Spleen (tissue), 11 donors: ENCODE measurements around the gene SLC39A8. TPM values are rescaled to one million over a fixed set of nuclear protein-coding genes. Genes with fewer than 3 reads are reported as not detected.

Experiments
- DNase-seq: peaks from one replicate; pipeline ENCODE4 v3.0.0-alpha.2; 2020
- H3K27ac ChIP-seq, 8 donors: fragments of 200-600 bp; sonication (generic) in 7 of 8; 1 replicate in 4 of 8; 2 replicates in 4 of 8; pipeline versions ENCODE4 v1.5.0 to v1.8.0; 2016 to 2021; ENCODE audit warnings: inconsistent platforms in 4 of 8, mild to moderate bottlenecking in 4 of 8, moderate library complexity in 1 of 8
- H3K27me3 ChIP-seq, 7 donors: fragments of 200-600 bp; sonication (generic) in 6 of 7; replicated peaks in 1 of 7; 1 replicate in 4 of 7; 2 replicates in 3 of 7; pipeline versions ENCODE4 v1.5.0 to v1.8.0; 2016 to 2021; ENCODE audit warnings: inconsistent platforms in 3 of 7, mild to moderate bottlenecking in 1 of 7
- H3K36me3 ChIP-seq, 6 donors: fragments of 200-600 bp; sonication (generic) in 5 of 6; 1 replicate in 4 of 6; 2 replicates in 2 of 6; pipeline versions ENCODE4 v1.5.0 to v1.8.0; 2016 to 2021; ENCODE audit warnings: inconsistent platforms in 2 of 6
- H3K4me1 ChIP-seq, 6 donors: fragments of 200-600 bp; sonication (generic) in 5 of 6; 1 replicate in 3 of 6; 2 replicates in 3 of 6; pipeline versions ENCODE4 v1.5.0 to v1.8.0; 2016 to 2021; ENCODE audit warnings: inconsistent platforms in 3 of 6
- H3K4me3 ChIP-seq, 8 donors: fragments of 200-600 bp; sonication (generic) in 7 of 8; 1 replicate in 4 of 8; 2 replicates in 4 of 8; pipeline versions ENCODE4 v1.5.0 to v1.8.0; 2016 to 2021; ENCODE audit warnings: inconsistent platforms in 4 of 8, mild to moderate bottlenecking in 4 of 8, moderate library complexity in 2 of 8
- H3K9me3 ChIP-seq, 8 donors: fragments of 200-600 bp; sonication (generic) in 7 of 8; 1 replicate in 4 of 8; 2 replicates in 4 of 8; pipeline versions ENCODE4 v1.5.0 to v1.8.0; 2016 to 2021; ENCODE audit warnings: inconsistent platforms in 4 of 8
- CTCF ChIP-seq, 11 experiments: fragments of 200-600 bp in 7 of 11; fragments of 450-650 bp in 4 of 11; sonication (generic) in 4 of 11; IDR thresholded peaks in 8 of 11; conservative IDR thresholded peaks in 3 of 11; 1 replicate in 7 of 11; 2 replicates in 4 of 11; pipeline versions ENCODE4 v1.4.0 to v1.8.0; 2016 to 2021; ENCODE audit warnings: antibody characterized with exemption in 11 of 11, inconsistent platforms in 4 of 11, mild to moderate bottlenecking in 1 of 11
- POLR2A ChIP-seq, 3 donors: fragments of 450-650 bp; IDR thresholded peaks; one replicate each; pipeline ENCODE4 v1.5.1; 2017; ENCODE audit warnings: antibody characterized with exemption in 3 of 3, mild to moderate bottlenecking in 1 of 3
- POLR2AphosphoS5 ChIP-seq, 3 donors: sonication (generic); formaldehyde crosslinking; IDR thresholded peaks; one replicate each; pipeline ENCODE4 v1.5.1; 2017; ENCODE audit warnings: antibody characterized with exemption in 3 of 3
- WGBS, 5 donors: extraction: QIAGEN DNeasy Blood & Tissue Kit in 3 of 5; methylation state at CpG; one replicate each; pipeline versions ENCODE4 v1.1.5 to v1.1.7; 2013 to 2018; 5-methylcytosine and 5-hydroxymethylcytosine counted together
- intact Hi-C: fragments of 100-400 bp; cut with DNase I; formaldehyde crosslinking; loops from one replicate; pipeline ENCODE4 v1.15.0; 2023; ENCODE audit warnings: low total_unique reads
- polyA plus RNA-seq, 3 donors: library from polyadenylated mRNA; stranded (reverse); fragments of 200-250 nt; gene quantifications; one replicate each; pipeline ENCODE4 v1.2.1, GENCODE V29; 2013
- total RNA-seq, 7 donors: library from RNA; depleted of rRNA in 3 of 7; stranded (reverse); fragments of >200 nt in 3 of 7; fragmentation: NEBNext Ultra II Directional in 4 of 7; extraction: Animal tissue kit (Norgen Biotek cat#: 25700) in 4 of 7; gene quantifications; one replicate each; pipeline versions ENCODE4 v1.1.0 to v1.2.1, GENCODE V29; 2016 to 2021
- donor health status: healthy with polysubstance abuse.
- donor health status: DM: no; HTN: no; CAD: no; lungs with moderate emphysema.
- donor health status: DM: no; HTN: no; CAD: no.
- donor health status: Bipolar disorder and iron deficiency.
- donor health status: healthy.
- donor health status: DM: no; HTN: no; CAD: no.
- donor health status: DM: yes; HTN: yes; CAD: no.

Gene SLC39A8
- total and polyA plus RNA-seq, 10 donors: 4.5 to 21.7 (median 15.6) TPM

GRCh38 chr4:102312417-102312816 is 32.9 kb downstream of the SLC39A8 start:
- H3K27ac ChIP-seq: no peak overlapping the region
- DNase-seq: no peak
- WGBS, 5 donors: 74 to 80% (median 75%) methylated on average over 2 of the region's 2 CpGs

GRCh38 chr4:102311912-102312311 is 33.4 kb downstream of the SLC39A8 start:
- Histone ChIP-seq H3K4me3 (no peak overlapping the region), H3K9me3 (peaks cover 0 to 2% (median 0%) of the 10 kb centered on the region in 8 donors), H3K4me1 (peaks cover 0 to 8% (median 0%) of the 10 kb centered on the region in 6 donors), H3K27me3 (no peaks in the 10 kb centered on the region), H3K27ac (no peak overlapping the region), H3K36me3 (peaks cover 0 to 5% (median 0%) of the 10 kb centered on the region in 6 donors)
- 72 to 96% (median 78%) methylated on average over 2 of the region's 2 CpGs for WGBS, 5 donors
- intact Hi-C loops: no loop called here
- no peak for DNase-seq
- no peak for TF ChIP-seq POLR2A (IDR thresholded peaks at IDR 0.05)
- no peak for TF ChIP-seq CTCF (IDR thresholded peaks at IDR 0.05 in 8 of 11, conservative IDR thresholded peaks at IDR 0.05 in 3 of 11)
- no peak for TF ChIP-seq POLR2AphosphoS5 (IDR thresholded peaks at IDR 0.05)

More at GRCh38 chr4:102312417-102312816, 32.9 kb downstream of the SLC39A8 start:
- Histone ChIP-seq H3K9me3 (peaks cover 0 to 3% (median 0%) of the 10 kb centered on the region in 8 donors), H3K27me3 (no peaks in the 10 kb centered on the region), H3K4me3 (no peak overlapping the region), H3K36me3 (peaks cover 0 to 5% (median 0%) of the 10 kb centered on the region in 6 donors), H3K4me1 (peaks cover 0 to 8% (median 0%) of the 10 kb centered on the region in 6 donors)
- TF ChIP-seq POLR2AphosphoS5 (IDR thresholded peaks at IDR 0.05): no peak
- TF ChIP-seq CTCF (IDR thresholded peaks at IDR 0.05 in 8 of 11, conservative IDR thresholded peaks at IDR 0.05 in 3 of 11): no peak
- TF ChIP-seq POLR2A (IDR thresholded peaks at IDR 0.05): no peak
- intact Hi-C loops: no loop called here

- no peak overlapping the region for H3K4me3 ChIP-seq
- H3K27ac ChIP-seq: no peak overlapping the region
- no peaks in the 10 kb centered on the region for H3K27me3 ChIP-seq
- peaks cover 0 to 5% (median 0%) of the 10 kb centered on the region in 6 donors for H3K36me3 ChIP-seq
- no peak for DNase-seq
- intact Hi-C loops: no loop called here
- H3K4me1 ChIP-seq: peaks cover 0 to 8% (median 0%) of the 10 kb centered on the region in 6 donors
- H3K9me3 ChIP-seq: no peaks in the 10 kb centered on the region
- 91 to 100% (median 94%) methylated on average over 1 of the region's 1 CpG for WGBS, 5 donors
- TF ChIP-seq CTCF (IDR thresholded peaks at IDR 0.05 in 8 of 11, conservative IDR thresholded peaks at IDR 0.05 in 3 of 11) (no peak), POLR2AphosphoS5 (IDR thresholded peaks at IDR 0.05) (no peak), POLR2A (IDR thresholded peaks at IDR 0.05) (no peak)
Observed at GRCh38 chr4:102311407-102311806, 33.9 kb downstream of the SLC39A8 start.

GRCh38 chr4:102308032-102308799 is 37.1 kb downstream of the SLC39A8 start:
- intact Hi-C loops: no loop called here
- H3K4me3 ChIP-seq: no peak overlapping the region
- H3K27me3 ChIP-seq: no peaks in the 10 kb centered on the region
- no peak overlapping the region for H3K27ac ChIP-seq
- no peak for TF ChIP-seq CTCF (IDR thresholded peaks at IDR 0.05 in 8 of 11, conservative IDR thresholded peaks at IDR 0.05 in 3 of 11)
- TF ChIP-seq POLR2AphosphoS5 (IDR thresholded peaks at IDR 0.05): no peak
- TF ChIP-seq POLR2A (IDR thresholded peaks at IDR 0.05): no peak
- 33 to 82% (median 57%) methylated on average over 1 of the region's 1 CpG for whole genome bisulfite sequencing, 5 donors
- H3K9me3 ChIP-seq: no peaks in the 10 kb centered on the region
- peaks cover 0 to 21% (median 0%) of the 10 kb centered on the region in 6 donors for H3K36me3 ChIP-seq
- peaks cover 0 to 8% (median 0%) of the 10 kb centered on the region in 6 donors for H3K4me1 ChIP-seq
- DNase-seq: no peak
